HL-60 (cell line): ENCODE results near the gene C1D.

Experiments
- DNase-seq, 2 experiments: peaks; one replicate each; pipeline ENCODE4 v3.0.0-alpha.2; 2010 to 2020; ENCODE audit warnings: low read depth in 1 of 2, low spot score in 1 of 2
- H3K27ac ChIP-seq: fragments of 250-450 bp; sonication (Bioruptor Pico); replicated peaks from 2 replicates; pipeline ENCODE4 v1.5.1; 2020; ENCODE audit warnings: mild to moderate bottlenecking, moderate library complexity
- H3K27me3 ChIP-seq: fragments of 250-450 bp; sonication (Bioruptor Pico); 2 replicates; pipeline ENCODE4 v1.5.1; 2021; ENCODE audit warnings: mild to moderate bottlenecking, moderate library complexity; ENCODE audit not compliant: insufficient read depth, poor library complexity, severe bottlenecking
- H3K4me3 ChIP-seq: replicated peaks from 2 replicates; pipeline ENCODE4 v1.5.1; 2011; ENCODE audit warnings: mild to moderate bottlenecking, control low read depth, low read length; ENCODE audit not compliant: insufficient read depth
- GABPA ChIP-seq: IDR thresholded peaks from 2 replicates; pipeline ENCODE4 v1.6.1; 2012; ENCODE audit warnings: low read depth
- POLR2AphosphoS5 ChIP-seq: IDR thresholded peaks from 2 replicates; pipeline ENCODE4 v1.6.1; 2012; ENCODE audit warnings: low read depth
- SPI1 ChIP-seq: IDR thresholded peaks from 2 replicates; pipeline ENCODE4 v1.6.1; 2012; ENCODE audit warnings: low read depth, mild to moderate bottlenecking, borderline replicate concordance
- TF ChIP-seq, protein P1 (sequence below): IDR thresholded peaks from one replicate; pipeline ENCODE4 v1.5.1; 2011; ENCODE audit warnings: low read length, control low read depth, inconsistent platforms; ENCODE audit not compliant: insufficient read depth
- TF ChIP-seq, protein P2 (sequence below): IDR thresholded peaks from 2 replicates; pipeline ENCODE4 v1.6.1; 2012; ENCODE audit warnings: low read depth; ENCODE audit not compliant: insufficient replicate concordance

The C1D gene

DNA sequence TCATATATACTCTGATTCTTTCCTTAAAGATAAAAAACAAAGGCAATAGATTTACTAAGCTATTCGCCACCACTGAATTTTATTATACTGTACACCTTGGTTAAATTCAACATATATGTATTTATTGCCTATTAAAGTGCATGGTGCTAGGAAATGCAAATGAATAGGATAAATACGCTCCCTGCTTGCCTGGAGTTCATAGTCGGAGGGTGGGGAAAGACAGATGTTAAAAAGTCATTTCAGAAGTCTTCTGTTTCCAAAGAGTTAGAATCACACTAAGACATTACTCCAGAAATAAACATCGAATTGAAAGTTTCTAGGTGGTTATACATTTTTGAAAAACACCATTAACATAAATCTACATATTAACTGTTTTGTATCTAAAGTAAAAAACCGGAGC is 19.8 kb downstream of the C1D start:
- no peak overlapping the region for H3K27ac ChIP-seq
- no peak overlapping the region for H3K4me3 ChIP-seq
- no peak for TF ChIP-seq GABPA
- TF ChIP-seq, protein P1, sequence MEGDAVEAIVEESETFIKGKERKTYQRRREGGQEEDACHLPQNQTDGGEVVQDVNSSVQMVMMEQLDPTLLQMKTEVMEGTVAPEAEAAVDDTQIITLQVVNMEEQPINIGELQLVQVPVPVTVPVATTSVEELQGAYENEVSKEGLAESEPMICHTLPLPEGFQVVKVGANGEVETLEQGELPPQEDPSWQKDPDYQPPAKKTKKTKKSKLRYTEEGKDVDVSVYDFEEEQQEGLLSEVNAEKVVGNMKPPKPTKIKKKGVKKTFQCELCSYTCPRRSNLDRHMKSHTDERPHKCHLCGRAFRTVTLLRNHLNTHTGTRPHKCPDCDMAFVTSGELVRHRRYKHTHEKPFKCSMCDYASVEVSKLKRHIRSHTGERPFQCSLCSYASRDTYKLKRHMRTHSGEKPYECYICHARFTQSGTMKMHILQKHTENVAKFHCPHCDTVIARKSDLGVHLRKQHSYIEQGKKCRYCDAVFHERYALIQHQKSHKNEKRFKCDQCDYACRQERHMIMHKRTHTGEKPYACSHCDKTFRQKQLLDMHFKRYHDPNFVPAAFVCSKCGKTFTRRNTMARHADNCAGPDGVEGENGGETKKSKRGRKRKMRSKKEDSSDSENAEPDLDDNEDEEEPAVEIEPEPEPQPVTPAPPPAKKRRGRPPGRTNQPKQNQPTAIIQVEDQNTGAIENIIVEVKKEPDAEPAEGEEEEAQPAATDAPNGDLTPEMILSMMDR, result no peak
- no peak for TF ChIP-seq POLR2AphosphoS5
- TF ChIP-seq SPI1, result no peak
- TF ChIP-seq, protein P2, sequence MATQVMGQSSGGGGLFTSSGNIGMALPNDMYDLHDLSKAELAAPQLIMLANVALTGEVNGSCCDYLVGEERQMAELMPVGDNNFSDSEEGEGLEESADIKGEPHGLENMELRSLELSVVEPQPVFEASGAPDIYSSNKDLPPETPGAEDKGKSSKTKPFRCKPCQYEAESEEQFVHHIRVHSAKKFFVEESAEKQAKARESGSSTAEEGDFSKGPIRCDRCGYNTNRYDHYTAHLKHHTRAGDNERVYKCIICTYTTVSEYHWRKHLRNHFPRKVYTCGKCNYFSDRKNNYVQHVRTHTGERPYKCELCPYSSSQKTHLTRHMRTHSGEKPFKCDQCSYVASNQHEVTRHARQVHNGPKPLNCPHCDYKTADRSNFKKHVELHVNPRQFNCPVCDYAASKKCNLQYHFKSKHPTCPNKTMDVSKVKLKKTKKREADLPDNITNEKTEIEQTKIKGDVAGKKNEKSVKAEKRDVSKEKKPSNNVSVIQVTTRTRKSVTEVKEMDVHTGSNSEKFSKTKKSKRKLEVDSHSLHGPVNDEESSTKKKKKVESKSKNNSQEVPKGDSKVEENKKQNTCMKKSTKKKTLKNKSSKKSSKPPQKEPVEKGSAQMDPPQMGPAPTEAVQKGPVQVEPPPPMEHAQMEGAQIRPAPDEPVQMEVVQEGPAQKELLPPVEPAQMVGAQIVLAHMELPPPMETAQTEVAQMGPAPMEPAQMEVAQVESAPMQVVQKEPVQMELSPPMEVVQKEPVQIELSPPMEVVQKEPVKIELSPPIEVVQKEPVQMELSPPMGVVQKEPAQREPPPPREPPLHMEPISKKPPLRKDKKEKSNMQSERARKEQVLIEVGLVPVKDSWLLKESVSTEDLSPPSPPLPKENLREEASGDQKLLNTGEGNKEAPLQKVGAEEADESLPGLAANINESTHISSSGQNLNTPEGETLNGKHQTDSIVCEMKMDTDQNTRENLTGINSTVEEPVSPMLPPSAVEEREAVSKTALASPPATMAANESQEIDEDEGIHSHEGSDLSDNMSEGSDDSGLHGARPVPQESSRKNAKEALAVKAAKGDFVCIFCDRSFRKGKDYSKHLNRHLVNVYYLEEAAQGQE, result no peak
- H3K27me3 ChIP-seq, result no peaks in the 10 kb centered on the region
- DNase-seq, result no peak

DNA sequence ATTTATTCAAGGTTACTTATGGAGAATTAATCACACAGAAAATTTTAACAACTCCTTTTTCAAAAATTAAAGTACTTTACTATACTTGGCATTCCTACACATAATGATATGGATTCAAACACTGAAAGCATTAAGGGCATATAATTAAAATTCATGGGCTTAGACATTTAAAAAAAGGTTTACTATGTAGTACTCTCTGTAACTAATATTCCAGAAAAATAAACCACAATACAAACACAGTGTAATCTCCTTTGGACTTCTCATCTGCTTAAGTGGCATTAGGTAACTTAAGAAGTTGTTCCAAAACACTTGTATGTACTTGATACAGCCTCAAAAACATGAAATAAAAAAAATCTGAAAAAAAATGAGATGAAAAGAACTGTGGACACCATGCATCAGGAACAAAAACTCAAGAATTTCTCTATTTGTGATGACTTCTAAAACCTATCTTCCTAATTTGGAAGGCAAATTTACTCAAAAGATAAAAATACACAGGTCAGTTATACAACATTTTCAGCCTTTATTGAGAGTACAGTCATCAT is 21.0 kb downstream of the C1D start:
- DNase-seq, result no peak
- TF ChIP-seq, protein P2, result no peak
- TF ChIP-seq GABPA (no peak), POLR2AphosphoS5 (no peak)
- Histone ChIP-seq H3K27me3 (no peaks in the 10 kb centered on the region), H3K4me3 (no peak overlapping the region), H3K27ac (no peak overlapping the region)

DNA sequence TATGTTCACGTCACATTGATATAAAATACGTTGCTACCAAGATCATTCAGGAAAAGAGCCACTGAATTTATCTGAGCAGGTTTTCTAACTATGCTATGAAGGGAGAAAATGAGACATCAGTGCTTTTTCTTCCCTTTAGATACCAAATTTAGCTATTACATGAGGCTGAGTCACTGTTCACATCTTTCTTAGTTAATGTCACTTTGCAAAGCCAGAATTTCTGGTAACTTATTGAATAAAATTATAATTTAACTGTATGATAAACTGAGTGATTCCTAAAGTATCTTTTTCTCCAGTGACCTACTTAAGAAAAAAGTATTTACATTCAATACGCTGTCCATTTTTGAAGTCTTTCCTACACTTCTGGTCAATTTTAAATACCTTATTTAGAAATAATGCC is 22.7 kb downstream of the C1D start:
- no peak for DNase-seq
- H3K4me3 ChIP-seq, result no peak overlapping the region
- H3K27me3 ChIP-seq, result no peaks in the 10 kb centered on the region
- no peak overlapping the region for H3K27ac ChIP-seq
- TF ChIP-seq, protein P1, result no peak
- no peak for TF ChIP-seq SPI1
- TF ChIP-seq POLR2AphosphoS5, result no peak
- TF ChIP-seq, protein P2, result no peak
- TF ChIP-seq GABPA, result no peak
